SK-N-SH (cell line): Measurements from ENCODE around the gene MEI4. TPM values are rescaled to one million over a fixed set of nuclear protein-coding genes. Genes with fewer than 3 reads are reported as not detected.
A peak's percentile ranks its signal among the peaks of the same experiment; 100 is the strongest.

Source experiments
- CTCF ChIA-PET: fragments of 300-600, 350-600 bp; formaldehyde crosslinking; extraction: SDS; loops from one replicate; lab custom pipeline; 2021; lab: Yijun Ruan, JAX
- POLR2A ChIA-PET: fragments of 350-600 bp; sonication (Branson Sonifier 250); formaldehyde crosslinking; extraction: SDS; loops from one replicate; lab custom pipeline; 2020; ENCODE audit warnings: antibody characterized with exemption, inconsistent platforms; lab: Yijun Ruan, JAX
- DNase-seq: peaks from one replicate; pipeline ENCODE4 v3.0.0; 2012
- H2AFZ ChIP-seq: fragments of 200-600 bp; sonication (generic); 2 replicates; pipeline ENCODE4 v1.8.1; 2016; ENCODE audit warnings: antibody characterized with exemption, mild to moderate bottlenecking, low read depth
- H3F3A ChIP-seq: fragments of 200-600 bp; sonication (generic); replicated peaks from 2 replicates; pipeline ENCODE3; 2016; ENCODE audit warnings: antibody characterized with exemption, mild to moderate bottlenecking; ENCODE audit not compliant: insufficient read depth
- H3K27ac ChIP-seq, 2 experiments: fragments of 200-500 bp in 1 of 2; fragments of 200-600 bp in 1 of 2; sonication (Bioruptor generic) in 1 of 2; sonication (generic), shearing (Covaris generic) in 1 of 2; 2 replicates each; pipeline versions ENCODE4 v1.5.1 to v1.6.1; 2014 to 2016; ENCODE audit warnings: low read depth in 2 of 2, inconsistent platforms in 1 of 2, low read length in 1 of 2, mild to moderate bottlenecking in 1 of 2, mixed read lengths in 1 of 2
- H3K27me3 ChIP-seq: fragments of 200-600 bp; sonication (generic), shearing (Covaris generic); 2 replicates; pipeline ENCODE4 v1.6.1; 2016; ENCODE audit warnings: mixed run types; ENCODE audit not compliant: insufficient read depth
- H3K36me3 ChIP-seq, 2 experiments: fragments of 200-500 bp in 1 of 2; fragments of 200-600 bp in 1 of 2; sonication (Bioruptor generic) in 1 of 2; sonication (generic) in 1 of 2; replicated peaks in 1 of 2; 2 replicates each; pipeline versions ENCODE3 to v1.5.1; 2014 to 2016; ENCODE audit warnings: low read length in 1 of 2, mild to moderate bottlenecking in 1 of 2; ENCODE audit not compliant: insufficient read depth in 2 of 2, control insufficient read depth in 1 of 2
- H3K4me1 ChIP-seq, 2 experiments: fragments of 200-500 bp in 1 of 2; fragments of 200-600 bp in 1 of 2; sonication (Bioruptor generic) in 1 of 2; sonication (generic), shearing (Covaris generic) in 1 of 2; 2 replicates each; pipeline versions ENCODE4 v1.5.1 to v1.6.1; 2014 to 2016; ENCODE audit warnings: low read depth in 1 of 2, low read length in 1 of 2, mixed run types in 1 of 2; ENCODE audit not compliant: insufficient read depth in 2 of 2, control insufficient read depth in 1 of 2
- H3K4me2 ChIP-seq: fragments of 200-600 bp; sonication (generic), shearing (Covaris generic); 2 replicates; pipeline ENCODE4 v1.6.1; 2017; ENCODE audit warnings: mixed run types
- H3K4me3 ChIP-seq, 2 experiments: fragments of 200-500 bp in 1 of 2; fragments of 200-600 bp in 1 of 2; sonication (Bioruptor generic) in 1 of 2; sonication (generic), shearing (Covaris generic) in 1 of 2; 2 replicates each; pipeline versions ENCODE4 v1.5.1 to v1.8.1; 2014 to 2016; ENCODE audit warnings: low read depth in 2 of 2, inconsistent platforms in 1 of 2, low read length in 1 of 2, mild to moderate bottlenecking in 1 of 2, mixed read lengths in 1 of 2, moderate library complexity in 1 of 2
- H3K79me2 ChIP-seq: fragments of 200-600 bp; sonication (generic); 2 replicates; pipeline ENCODE4 v1.8.1; 2017; ENCODE audit warnings: mild to moderate bottlenecking; ENCODE audit not compliant: insufficient read depth
- H3K9ac ChIP-seq: fragments of 200-600 bp; sonication (generic); 2 replicates; pipeline ENCODE4 v1.6.1; 2017; ENCODE audit warnings: mixed run types
- H3K9me2 ChIP-seq: fragments of 200-600 bp; sonication (generic); 2 replicates; pipeline ENCODE4 v1.6.1; 2017; ENCODE audit warnings: mixed run types
- H3K9me3 ChIP-seq: fragments of 200-600 bp; sonication (generic); 2 replicates; pipeline ENCODE4 v1.6.1; 2017; ENCODE audit warnings: mixed run types, mild to moderate bottlenecking, moderate library complexity
- H4K20me1 ChIP-seq: fragments of 200-600 bp; sonication (generic); 2 replicates; pipeline ENCODE4 v1.6.1; 2017; ENCODE audit warnings: mild to moderate bottlenecking, mixed run types; ENCODE audit not compliant: insufficient read depth
- CHD2 ChIP-seq: fragments of 150-350 bp; IDR thresholded peaks from 2 replicates; pipeline ENCODE4 v1.6.1; 2018; ENCODE audit warnings: low read length; ENCODE audit not compliant: partially characterized antibody
- ELF1 ChIP-seq: IDR thresholded peaks from 2 replicates; pipeline ENCODE4 v1.4.0; 2012
- EP300 ChIP-seq, 2 experiments: IDR thresholded peaks; 2 replicates each; pipeline versions ENCODE4 v1.4.0 to v1.6.1; 2012; ENCODE audit warnings: borderline replicate concordance in 1 of 2, low read depth in 1 of 2, low read length in 1 of 2
- FOSL2 ChIP-seq: IDR thresholded peaks from 2 replicates; pipeline ENCODE4 v1.4.0; 2012; ENCODE audit warnings: low read depth, mild to moderate bottlenecking, moderate library complexity, borderline replicate concordance
- FOXJ3 ChIP-seq: sonication (generic); formaldehyde crosslinking; IDR thresholded peaks from 2 replicates; pipeline ENCODE4 v1.5.1; 2020; ENCODE audit warnings: mild to moderate bottlenecking, missing genetic modification reagents
- GATA2 ChIP-seq: sonication (generic); formaldehyde crosslinking; IDR thresholded peaks from 2 replicates; pipeline ENCODE4 v1.5.0; 2020; ENCODE audit warnings: mild to moderate bottlenecking, missing genetic modification reagents
- JUND ChIP-seq: IDR thresholded peaks from 2 replicates; pipeline ENCODE4 v1.4.0; 2012
- PBX3 ChIP-seq: IDR thresholded peaks from 2 replicates; pipeline ENCODE4; 2012
- POLR2AphosphoS5 ChIP-seq: IDR thresholded peaks from 2 replicates; pipeline ENCODE4 v1.6.1; 2012; ENCODE audit warnings: low read depth, low read length
- SIN3A ChIP-seq: IDR thresholded peaks from 2 replicates; pipeline ENCODE4 v1.6.1; 2012; ENCODE audit warnings: low read depth, mild to moderate bottlenecking, low read length, moderate library complexity, borderline replicate concordance
- TAF1 ChIP-seq: IDR thresholded peaks from 2 replicates; pipeline ENCODE4 v1.6.1; 2012; ENCODE audit warnings: low read depth, mild to moderate bottlenecking, low read length, moderate library complexity, borderline replicate concordance
- TCF12 ChIP-seq: IDR thresholded peaks from 2 replicates; pipeline ENCODE4 v1.4.0; 2012
- TEAD4 ChIP-seq: IDR thresholded peaks from 2 replicates; pipeline ENCODE4 v1.4.0; 2012; ENCODE audit warnings: mild to moderate bottlenecking, borderline replicate concordance; ENCODE audit not compliant: insufficient read depth
- YY1 ChIP-seq: IDR thresholded peaks from 2 replicates; pipeline ENCODE4 v1.4.0; 2012; ENCODE audit warnings: low read depth, mild to moderate bottlenecking
- WGBS: methylation state at CpG from one replicate; pipeline ENCODE4 v1.1.6; 2017; ENCODE audit warnings: low lambda C conversion rate; 5-methylcytosine and 5-hydroxymethylcytosine counted together
- polyA plus RNA-seq, 3 experiments: library from polyadenylated mRNA; depleted of rRNA; stranded (reverse); fragments of >200 nt; gene quantifications; 2 replicates each; pipeline ENCODE4 v1.2.3, GENCODE V29; 2012
- TF ChIP-seq, protein P1 (sequence below): fragments of 150-350 bp; IDR thresholded peaks from 2 replicates; pipeline ENCODE4 v1.6.1; 2016; ENCODE audit warnings: mild to moderate bottlenecking, low read depth, low read length
- TF ChIP-seq, protein P2 (sequence below): fragments of 200-600 bp; sonication (generic); IDR thresholded peaks from 2 replicates; pipeline ENCODE4 v1.6.1; 2017; ENCODE audit warnings: antibody characterized with exemption, mild to moderate bottlenecking, moderate library complexity

Gene MEI4
- polyA plus RNA-seq, 1 of the 3 experiments (the other 2 are of a cell fraction): not detected

DNA sequence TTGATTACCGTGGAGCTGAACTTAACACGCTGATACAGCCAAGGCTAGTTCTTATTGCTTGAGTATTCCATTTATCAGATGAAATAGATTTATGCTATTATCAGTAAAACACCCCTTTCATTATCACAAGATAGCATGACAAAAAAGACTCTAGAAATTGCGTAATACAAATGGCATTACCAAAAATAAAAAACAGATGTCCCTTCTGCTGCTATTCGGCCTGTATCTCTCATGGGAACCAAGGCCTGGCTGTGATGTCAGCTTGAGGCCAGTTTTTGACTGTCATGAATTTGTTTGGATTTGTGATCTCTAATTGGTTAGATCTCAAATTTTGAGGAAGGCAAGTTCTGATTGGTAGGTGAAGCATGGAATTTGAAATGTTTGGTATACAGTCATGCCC, 25.2 kb downstream of the MEI4 start:
- Histone ChIP-seq H3K9me2 (no peaks in the 10 kb centered on the region), H3K9me3 (no peaks in the 10 kb centered on the region), H3K4me3 (no peak overlapping the region), H3K9ac (no peak overlapping the region), H3K79me2 (no peaks in the 10 kb centered on the region), H2AFZ (no peak overlapping the region), H3K4me1 (no peaks in the 10 kb centered on the region), H3K27me3 (no peaks in the 10 kb centered on the region), H3F3A (no peaks in the 10 kb centered on the region), H3K4me2 (no peak overlapping the region), H4K20me1 (no peaks in the 10 kb centered on the region), H3K27ac (no peak overlapping the region), H3K36me3 (no peaks in the 10 kb centered on the region)
- CTCF ChIA-PET: no interaction called here
- peak; percentile 13 for DNase-seq
- POLR2A ChIA-PET: no interaction called here
- WGBS: 6% methylated on average over 4 of the region's 4 CpGs
- TF ChIP-seq POLR2AphosphoS5 (no peak), TCF12 (0 out of 2 replicates have a peak, but pooled peaks have one; percentile 17), GATA2 (CRISPR knock-in tag) (0 out of 2 replicates have a peak, but pooled peaks have one; percentile 31)

- ChIA-PET CTCF (no interaction called here), POLR2A (no interaction called here)
- no peak overlapping the region for H3K27ac ChIP-seq
- no peaks in the 10 kb centered on the region for H3K36me3 ChIP-seq
- 3% methylated on average over 1 of the region's 1 CpG for WGBS
- no peaks in the 10 kb centered on the region for H3F3A ChIP-seq
- no peak overlapping the region for H3K4me3 ChIP-seq
- no peaks in the 10 kb centered on the region for H4K20me1 ChIP-seq
- no peaks in the 10 kb centered on the region for H3K9me2 ChIP-seq
- no peaks in the 10 kb centered on the region for H3K79me2 ChIP-seq
- no peak overlapping the region for H3K4me2 ChIP-seq
- H3K9me3 ChIP-seq: 0 out of 2 replicates have a peak, but pooled peaks cover 4% of the 10 kb centered on the region
- H3K4me1 ChIP-seq: no peaks in the 10 kb centered on the region
- no peak for DNase-seq
- no peak overlapping the region for H3K9ac ChIP-seq
- H2AFZ ChIP-seq: no peak overlapping the region
- TF ChIP-seq YY1 (no peak), EP300 (IDR thresholded peaks at IDR 0.05; ENCODE audit: borderline replicate concordance in 1 of 2, low read depth in 1 of 2, low read length in 1 of 2) (no peak), CHD2 (no peak), JUND (no peak), ELF1 (no peak), FOXJ3 (no peak), FOSL2 (no peak), TAF1 (no peak), TEAD4 (no peak), PBX3 (no peak), SIN3A (no peak), TCF12 (no peak), POLR2AphosphoS5 (no peak), GATA2 (CRISPR knock-in tag) (no peak)
- TF ChIP-seq, protein P1, sequence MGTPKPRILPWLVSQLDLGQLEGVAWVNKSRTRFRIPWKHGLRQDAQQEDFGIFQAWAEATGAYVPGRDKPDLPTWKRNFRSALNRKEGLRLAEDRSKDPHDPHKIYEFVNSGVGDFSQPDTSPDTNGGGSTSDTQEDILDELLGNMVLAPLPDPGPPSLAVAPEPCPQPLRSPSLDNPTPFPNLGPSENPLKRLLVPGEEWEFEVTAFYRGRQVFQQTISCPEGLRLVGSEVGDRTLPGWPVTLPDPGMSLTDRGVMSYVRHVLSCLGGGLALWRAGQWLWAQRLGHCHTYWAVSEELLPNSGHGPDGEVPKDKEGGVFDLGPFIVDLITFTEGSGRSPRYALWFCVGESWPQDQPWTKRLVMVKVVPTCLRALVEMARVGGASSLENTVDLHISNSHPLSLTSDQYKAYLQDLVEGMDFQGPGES: no peak
- TF ChIP-seq, protein P2, sequence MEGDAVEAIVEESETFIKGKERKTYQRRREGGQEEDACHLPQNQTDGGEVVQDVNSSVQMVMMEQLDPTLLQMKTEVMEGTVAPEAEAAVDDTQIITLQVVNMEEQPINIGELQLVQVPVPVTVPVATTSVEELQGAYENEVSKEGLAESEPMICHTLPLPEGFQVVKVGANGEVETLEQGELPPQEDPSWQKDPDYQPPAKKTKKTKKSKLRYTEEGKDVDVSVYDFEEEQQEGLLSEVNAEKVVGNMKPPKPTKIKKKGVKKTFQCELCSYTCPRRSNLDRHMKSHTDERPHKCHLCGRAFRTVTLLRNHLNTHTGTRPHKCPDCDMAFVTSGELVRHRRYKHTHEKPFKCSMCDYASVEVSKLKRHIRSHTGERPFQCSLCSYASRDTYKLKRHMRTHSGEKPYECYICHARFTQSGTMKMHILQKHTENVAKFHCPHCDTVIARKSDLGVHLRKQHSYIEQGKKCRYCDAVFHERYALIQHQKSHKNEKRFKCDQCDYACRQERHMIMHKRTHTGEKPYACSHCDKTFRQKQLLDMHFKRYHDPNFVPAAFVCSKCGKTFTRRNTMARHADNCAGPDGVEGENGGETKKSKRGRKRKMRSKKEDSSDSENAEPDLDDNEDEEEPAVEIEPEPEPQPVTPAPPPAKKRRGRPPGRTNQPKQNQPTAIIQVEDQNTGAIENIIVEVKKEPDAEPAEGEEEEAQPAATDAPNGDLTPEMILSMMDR: no peak
- H3K27me3 ChIP-seq: no peaks in the 10 kb centered on the region
These were observed 30.7 kb downstream of the MEI4 start for GRCh38 chr6:77683515-77683914.
